ENCODE measurements around the gene ATP8A2.
"Not testable (repeated sequence)": the region's sequence is repeated elsewhere in the genome, so short reads cannot be mapped to it uniquely, and the experiment has no call there.

ATP8A2 gene

DNA sequence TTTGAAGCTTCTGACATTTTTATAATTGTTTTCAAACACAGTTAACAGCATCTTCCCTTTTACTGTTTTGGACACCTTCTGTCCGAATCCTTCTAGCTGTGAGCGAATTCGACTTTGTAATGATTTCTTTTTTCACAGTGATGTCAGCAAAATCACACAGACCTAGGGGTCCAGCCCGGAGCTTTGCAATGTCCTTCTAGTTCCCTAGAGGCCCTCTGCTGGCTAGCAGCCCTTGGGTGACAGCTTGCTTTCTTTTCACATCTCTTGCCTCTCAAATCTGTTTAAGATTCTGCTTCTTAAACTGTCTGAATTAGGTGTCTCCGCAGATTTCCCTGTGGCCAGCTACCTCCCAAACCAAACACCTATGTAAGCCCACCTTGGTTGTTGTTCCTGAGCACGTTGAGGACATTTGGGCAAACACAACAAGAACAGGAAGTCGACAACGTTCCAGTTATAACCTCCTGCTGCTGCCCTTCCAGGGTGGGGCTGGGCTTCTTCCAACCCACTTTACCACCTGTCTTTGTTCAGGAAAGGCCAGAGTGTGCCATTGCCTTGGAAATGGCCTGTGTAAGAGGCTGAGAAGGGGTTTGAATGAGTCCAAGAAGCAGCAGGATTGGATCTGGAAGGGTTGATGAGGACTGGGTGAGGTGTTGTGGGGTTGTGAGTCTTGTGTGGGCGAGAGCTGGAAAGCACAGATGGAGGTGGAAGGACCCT lies 123.1 kb downstream of the ATP8A2 start:
- DNase-seq (ENCODE audit: extremely low read depth, insufficient read length): no peak
- Histone ChIP-seq H3K27me3 (replicated peaks; ENCODE audit: control insufficient read depth, insufficient read depth, low read length) (no peaks in the 10 kb centered on the region; the same call in 1 of the 2 replicates), H3K36me3 (ENCODE audit: control insufficient read depth, insufficient read depth, low read length) (no peaks in the 10 kb centered on the region), H3K4me3 (replicated peaks; ENCODE audit: low read depth, low read length) (no peak overlapping the region)
- TF ChIP-seq, protein P1, sequence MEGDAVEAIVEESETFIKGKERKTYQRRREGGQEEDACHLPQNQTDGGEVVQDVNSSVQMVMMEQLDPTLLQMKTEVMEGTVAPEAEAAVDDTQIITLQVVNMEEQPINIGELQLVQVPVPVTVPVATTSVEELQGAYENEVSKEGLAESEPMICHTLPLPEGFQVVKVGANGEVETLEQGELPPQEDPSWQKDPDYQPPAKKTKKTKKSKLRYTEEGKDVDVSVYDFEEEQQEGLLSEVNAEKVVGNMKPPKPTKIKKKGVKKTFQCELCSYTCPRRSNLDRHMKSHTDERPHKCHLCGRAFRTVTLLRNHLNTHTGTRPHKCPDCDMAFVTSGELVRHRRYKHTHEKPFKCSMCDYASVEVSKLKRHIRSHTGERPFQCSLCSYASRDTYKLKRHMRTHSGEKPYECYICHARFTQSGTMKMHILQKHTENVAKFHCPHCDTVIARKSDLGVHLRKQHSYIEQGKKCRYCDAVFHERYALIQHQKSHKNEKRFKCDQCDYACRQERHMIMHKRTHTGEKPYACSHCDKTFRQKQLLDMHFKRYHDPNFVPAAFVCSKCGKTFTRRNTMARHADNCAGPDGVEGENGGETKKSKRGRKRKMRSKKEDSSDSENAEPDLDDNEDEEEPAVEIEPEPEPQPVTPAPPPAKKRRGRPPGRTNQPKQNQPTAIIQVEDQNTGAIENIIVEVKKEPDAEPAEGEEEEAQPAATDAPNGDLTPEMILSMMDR (IDR thresholded peaks at IDR 0.05; ENCODE audit: insufficient read depth, low read length, poor library complexity, severe bottlenecking): no peak

DNA sequence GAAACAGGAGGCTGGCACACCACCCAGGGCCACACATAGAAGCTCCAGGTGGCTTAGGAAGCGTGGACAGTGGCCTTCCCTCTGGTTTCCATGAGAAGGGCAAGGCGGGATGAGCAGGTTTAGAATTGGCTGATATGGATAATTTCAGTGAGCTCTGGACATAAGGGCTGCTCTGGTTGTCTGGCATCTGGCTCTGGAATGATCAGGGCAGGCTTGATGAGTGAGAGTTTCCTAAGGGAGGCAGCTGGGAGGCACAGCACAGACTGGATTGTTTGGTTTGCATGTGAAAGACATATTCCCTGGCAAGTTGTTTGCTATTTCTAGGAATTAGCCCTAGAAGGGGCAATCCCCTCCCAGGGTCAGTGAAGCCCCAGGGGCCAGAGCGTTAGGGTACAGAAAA lies 129.5 kb downstream of the ATP8A2 start:
- H3K27me3 ChIP-seq (replicated peaks; ENCODE audit: control insufficient read depth, insufficient read depth, low read length): no peaks in the 10 kb centered on the region
- no peak overlapping the region for H3K4me3 ChIP-seq (replicated peaks; ENCODE audit: low read depth, low read length)
- no peaks in the 10 kb centered on the region for H3K36me3 ChIP-seq (ENCODE audit: control insufficient read depth, insufficient read depth, low read length)
- TF ChIP-seq, protein P1 (IDR thresholded peaks at IDR 0.05; ENCODE audit: insufficient read depth, low read length, poor library complexity, severe bottlenecking): no peak
- DNase-seq (ENCODE audit: extremely low read depth, insufficient read length): no peak

DNA sequence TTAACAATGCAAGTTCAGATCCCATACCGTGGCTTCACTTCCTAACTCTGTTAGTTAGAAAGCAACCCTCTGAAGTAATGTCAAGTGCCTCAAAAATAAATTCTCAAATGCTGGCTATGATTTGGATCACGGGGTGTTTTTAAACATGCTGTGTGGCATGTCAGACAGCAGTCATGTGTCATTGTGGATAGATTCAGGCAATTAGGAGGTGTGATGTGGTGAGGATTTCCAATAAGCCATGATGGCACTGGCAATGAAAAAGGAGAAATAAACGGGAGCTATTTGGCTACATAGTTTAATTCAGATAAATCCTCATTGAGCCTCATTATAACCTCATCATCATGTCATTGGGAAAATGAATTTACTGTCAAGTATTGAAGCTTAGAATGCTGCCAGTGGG lies 130.3 kb downstream of the ATP8A2 start:
- TF ChIP-seq, protein P1 (IDR thresholded peaks at IDR 0.05; ENCODE audit: insufficient read depth, low read length, poor library complexity, severe bottlenecking): no peak
- DNase-seq (ENCODE audit: extremely low read depth, insufficient read length): no peak
- H3K27me3 ChIP-seq (replicated peaks; ENCODE audit: control insufficient read depth, insufficient read depth, low read length): no peaks in the 10 kb centered on the region
- H3K36me3 ChIP-seq (ENCODE audit: control insufficient read depth, insufficient read depth, low read length): no peaks in the 10 kb centered on the region
- no peak overlapping the region for H3K4me3 ChIP-seq (replicated peaks; ENCODE audit: low read depth, low read length)

DNA sequence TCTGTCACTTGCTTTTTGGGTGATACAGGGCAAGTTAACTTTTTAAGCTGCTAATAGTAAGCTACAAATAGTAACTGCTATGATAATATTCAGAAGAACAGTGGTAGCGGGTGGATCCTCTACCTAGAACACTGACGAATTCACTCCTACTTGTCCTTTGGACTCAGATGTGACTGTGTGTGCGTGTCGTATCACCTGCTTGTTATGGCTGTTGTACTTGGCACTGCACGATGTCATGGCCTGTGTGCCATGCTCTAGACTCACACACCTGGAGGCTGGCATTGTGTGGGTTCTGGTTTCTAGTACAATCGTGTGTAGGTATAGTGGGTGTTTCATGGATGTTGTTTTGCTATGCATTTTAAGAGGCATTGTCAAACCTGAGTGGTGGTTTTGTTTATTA lies 130.8 kb downstream of the ATP8A2 start:
- H3K36me3 ChIP-seq (ENCODE audit: control insufficient read depth, insufficient read depth, low read length): no peaks in the 10 kb centered on the region
- TF ChIP-seq, protein P1 (IDR thresholded peaks at IDR 0.05; ENCODE audit: insufficient read depth, low read length, poor library complexity, severe bottlenecking): no peak
- no peak overlapping the region for H3K4me3 ChIP-seq (replicated peaks; ENCODE audit: low read depth, low read length)
- no peak for DNase-seq (ENCODE audit: extremely low read depth, insufficient read length)
- no peaks in the 10 kb centered on the region for H3K27me3 ChIP-seq (replicated peaks; ENCODE audit: control insufficient read depth, insufficient read depth, low read length)

DNA sequence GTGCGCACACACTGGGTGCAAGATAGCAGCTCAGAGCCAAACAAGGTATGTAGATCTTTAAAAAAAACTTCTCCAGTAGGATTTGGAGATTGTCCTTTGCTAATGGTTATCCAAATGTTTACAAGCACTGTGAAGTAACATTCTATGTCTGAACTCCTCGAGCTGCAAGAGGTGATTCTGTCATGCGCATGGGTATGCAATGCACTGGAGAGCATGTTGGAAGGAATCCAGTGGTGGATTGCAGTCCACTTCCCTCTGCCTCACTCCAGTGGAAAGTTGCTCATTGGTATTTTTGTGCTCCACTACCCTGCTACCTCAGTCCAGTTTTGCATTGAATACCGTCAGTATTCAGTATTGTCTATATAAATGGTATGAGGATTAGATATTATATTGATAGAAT lies 132.1 kb downstream of the ATP8A2 start:
- Histone ChIP-seq H3K27me3 (replicated peaks; ENCODE audit: control insufficient read depth, insufficient read depth, low read length) (no peaks in the 10 kb centered on the region), H3K36me3 (ENCODE audit: control insufficient read depth, insufficient read depth, low read length) (no peaks in the 10 kb centered on the region), H3K4me3 (replicated peaks; ENCODE audit: low read depth, low read length) (no peak overlapping the region)
- TF ChIP-seq, protein P1 (IDR thresholded peaks at IDR 0.05; ENCODE audit: insufficient read depth, low read length, poor library complexity, severe bottlenecking): no peak
- no peak for DNase-seq (ENCODE audit: extremely low read depth, insufficient read length)

DNA sequence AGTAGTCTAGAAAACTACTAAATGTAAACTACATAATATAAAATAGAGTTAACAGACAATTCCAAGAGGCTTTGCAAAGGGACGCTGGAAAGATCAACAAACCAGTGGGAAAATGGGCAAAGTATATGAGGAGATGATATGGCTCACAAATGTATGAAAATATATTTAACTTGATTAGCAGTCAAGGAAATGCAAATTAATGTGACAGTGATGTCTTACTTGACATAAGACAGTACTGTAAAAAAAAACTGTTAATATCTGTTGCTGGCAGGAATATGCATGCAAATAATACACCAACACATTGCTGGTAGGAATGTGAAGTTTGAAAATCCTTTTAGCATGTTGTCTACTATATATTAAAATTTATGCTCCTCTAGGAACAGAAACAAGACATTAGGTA lies 136.1 kb downstream of the ATP8A2 start:
- Histone ChIP-seq H3K36me3 (ENCODE audit: control insufficient read depth, insufficient read depth, low read length) (no peaks in the 10 kb centered on the region), H3K4me3 (replicated peaks; ENCODE audit: low read depth, low read length) (no peak overlapping the region), H3K27me3 (replicated peaks; ENCODE audit: control insufficient read depth, insufficient read depth, low read length) (no peaks in the 10 kb centered on the region)
- TF ChIP-seq, protein P1 (IDR thresholded peaks at IDR 0.05; ENCODE audit: insufficient read depth, low read length, poor library complexity, severe bottlenecking): no peak
- no peak for DNase-seq (ENCODE audit: extremely low read depth, insufficient read length)

DNA sequence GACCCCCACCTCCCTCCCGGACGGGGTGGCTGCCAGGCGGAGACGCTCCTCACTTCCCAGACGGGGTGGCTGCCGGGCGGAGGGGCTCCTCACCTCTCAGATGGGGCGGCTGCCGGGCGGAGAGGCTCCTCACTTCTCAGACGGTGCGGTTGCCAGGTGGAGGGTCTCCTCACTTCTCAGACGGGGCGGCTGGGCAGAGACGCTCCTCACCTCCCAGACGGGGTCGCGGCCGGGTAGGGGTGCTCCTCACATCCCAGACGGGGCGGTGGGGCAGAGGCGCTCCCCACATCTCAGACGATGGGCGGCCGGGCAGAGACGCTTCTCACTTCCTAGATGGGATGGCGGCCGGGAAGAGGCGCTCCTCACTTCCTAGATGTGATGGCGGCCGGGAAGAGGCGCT lies 141.3 kb downstream of the ATP8A2 start:
- not testable (repeated sequence) for H3K4me3 ChIP-seq (replicated peaks; ENCODE audit: low read depth, low read length); DNase-seq (ENCODE audit: extremely low read depth, insufficient read length); H3K27me3 ChIP-seq (replicated peaks; ENCODE audit: control insufficient read depth, insufficient read depth, low read length); H3K36me3 ChIP-seq (ENCODE audit: control insufficient read depth, insufficient read depth, low read length)

All from GM06990 (cell line).